ENCODE data around the gene NPBWR2.

The NPBWR2 gene

DNA sequence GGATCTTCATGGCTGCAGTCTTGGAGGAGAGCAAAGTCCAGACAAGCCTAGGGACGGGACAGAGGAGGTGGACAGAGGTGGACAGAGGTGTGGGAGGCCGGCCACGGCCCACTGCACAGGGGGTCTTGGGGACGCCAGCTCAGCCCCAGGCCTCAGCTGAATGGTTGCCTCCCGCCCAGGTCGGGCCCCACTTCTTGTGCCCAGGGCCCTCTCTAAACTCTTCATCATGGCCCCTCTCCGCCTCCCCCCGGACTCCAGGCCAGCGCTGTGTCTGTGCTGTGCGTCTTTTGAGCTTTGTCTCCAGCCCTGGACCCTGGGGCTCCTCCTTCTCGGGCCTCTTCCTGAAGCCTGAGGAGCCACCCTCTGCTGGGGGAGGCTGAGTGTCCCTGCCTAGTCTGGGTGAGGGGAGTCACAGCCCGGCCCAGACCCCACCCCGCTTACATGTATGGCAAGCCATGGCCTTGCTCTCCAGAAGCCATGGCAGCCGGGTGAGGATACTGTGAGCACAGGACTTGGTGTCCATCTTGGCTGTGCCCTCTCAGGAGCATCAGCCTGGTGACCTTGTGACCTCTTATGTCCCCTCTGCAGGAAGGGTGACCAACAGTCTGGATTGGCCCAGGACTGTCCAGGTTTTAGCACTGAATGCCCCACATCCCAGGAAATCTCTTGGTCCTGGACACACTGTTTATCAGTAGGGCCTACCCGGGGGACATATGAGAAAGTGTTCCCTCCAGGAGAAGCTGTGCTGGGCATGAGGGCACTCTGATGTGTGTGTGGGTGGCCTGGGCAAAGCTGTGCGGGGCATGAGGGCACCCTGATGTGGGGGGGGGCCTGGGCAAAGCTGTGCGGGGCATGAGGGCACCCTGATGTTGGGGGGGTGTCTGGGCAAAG, 9.4 kb upstream of the NPBWR2 start:
- DNase-seq (ENCODE audit: low read depth in 2 of 2) = no peak

DNA sequence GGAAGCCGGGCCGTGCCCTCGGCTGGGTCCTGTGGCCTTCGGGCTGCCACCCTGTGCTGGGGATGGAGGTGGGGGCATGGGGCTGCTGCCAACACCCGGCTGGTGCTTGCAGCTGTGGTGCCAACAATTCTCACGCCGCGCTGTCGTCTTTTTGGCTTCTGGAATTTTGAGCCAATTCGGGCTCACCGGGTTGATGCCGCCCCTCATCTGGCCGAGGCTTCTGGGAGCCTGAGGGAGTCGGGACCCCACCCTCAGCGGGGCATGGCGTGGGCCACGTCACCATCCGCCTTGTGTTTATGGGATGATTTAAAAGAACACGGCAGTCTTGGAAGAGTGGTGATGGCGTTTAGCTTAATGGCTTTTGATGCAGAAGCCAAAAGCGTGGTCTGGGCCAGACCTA, 8.7 kb upstream of the NPBWR2 start:
- DNase-seq (ENCODE audit: low read depth in 2 of 2) = no peak

- DNase-seq (ENCODE audit: low read depth in 2 of 2) = no peak
Measured at GRCh38 chr20:64115171-64115911, 8.0 kb upstream of the NPBWR2 start.

GRCh38 chr20:64114356-64114971, 7.1 kb upstream of the NPBWR2 start:
- DNase-seq (ENCODE audit: low read depth in 2 of 2) = no peak

GRCh38 chr20:64113796-64114355, 6.5 kb upstream of the NPBWR2 start:
- DNase-seq (ENCODE audit: low read depth in 2 of 2) = no peak

GRCh38 chr20:64113444-64113775, 6.0 kb upstream of the NPBWR2 start:
- DNase-seq (ENCODE audit: low read depth in 2 of 2) = no peak

DNA sequence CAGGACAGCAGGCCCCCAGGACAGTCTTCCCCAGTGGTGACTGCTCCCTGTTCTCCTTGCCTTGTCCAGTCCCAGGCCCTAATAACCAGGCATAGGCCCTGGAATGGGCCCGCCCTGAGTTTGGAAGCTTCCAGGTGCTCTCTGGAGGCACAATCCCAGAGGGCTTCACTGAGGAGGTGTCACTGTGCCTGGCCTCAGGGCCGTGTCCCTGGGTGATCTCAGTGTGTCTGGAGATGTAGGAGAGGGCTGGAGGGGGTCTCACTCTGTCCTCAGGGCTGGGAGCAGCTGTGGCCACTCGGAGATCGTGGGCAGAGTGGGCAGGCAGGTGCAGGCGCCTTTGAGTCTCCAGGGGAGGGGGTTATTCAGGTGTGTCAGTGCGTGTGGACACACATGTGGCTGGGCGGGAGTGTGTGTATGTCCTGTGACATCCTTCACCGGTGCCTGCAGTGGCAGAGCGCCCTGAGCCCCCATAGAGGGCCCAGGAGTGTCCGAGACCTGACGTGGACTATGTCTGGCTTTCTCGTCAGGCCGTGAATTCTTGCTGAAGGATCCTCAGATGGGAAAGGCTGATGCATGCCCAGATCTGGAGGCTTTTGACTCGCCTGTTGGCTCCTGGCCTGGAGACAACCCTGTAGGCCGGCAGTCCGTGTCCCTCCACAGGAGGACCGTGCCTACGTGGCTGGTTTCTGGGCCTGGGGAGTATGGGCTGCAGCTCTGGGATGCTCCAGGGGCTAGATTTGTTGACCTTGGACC, 5.5 kb upstream of the NPBWR2 start:
- DNase-seq (ENCODE audit: low read depth in 2 of 2) = no peak

- no peak for DNase-seq (ENCODE audit: low read depth in 2 of 2)
Measured at GRCh38 chr20:64111841-64112641, 4.7 kb upstream of the NPBWR2 start.

- DNase-seq (ENCODE audit: low read depth in 2 of 2) = no peak
Measured at GRCh38 chr20:64110411-64111068, 3.2 kb upstream of the NPBWR2 start.

DNA sequence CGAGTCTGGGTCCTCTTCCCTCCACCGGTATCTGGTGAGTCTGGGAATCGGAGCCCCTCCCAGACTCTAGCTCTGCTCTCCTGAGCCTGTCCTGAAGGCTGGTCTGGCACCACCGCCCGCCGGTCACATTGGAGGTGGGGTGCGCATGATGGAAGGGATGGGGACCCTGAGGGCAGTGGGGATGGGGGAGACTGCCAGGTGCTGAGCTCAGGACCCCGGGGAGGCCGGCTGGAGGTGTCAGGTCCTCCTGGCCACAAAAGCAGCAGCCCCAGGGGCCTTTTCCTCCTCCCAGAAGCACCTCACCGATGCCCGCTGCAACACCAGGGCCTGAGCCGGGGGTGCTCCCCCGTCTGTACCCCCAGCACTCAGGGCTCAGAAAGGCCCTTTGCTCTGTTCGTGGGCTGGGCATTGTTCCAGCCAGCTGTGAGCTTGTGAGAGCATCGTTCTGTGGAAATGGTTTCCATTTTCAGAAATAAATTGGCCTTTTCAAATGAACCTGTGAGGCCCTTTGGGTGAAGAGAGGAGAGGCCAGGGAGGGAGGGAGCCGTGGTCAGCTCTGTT, 2.5 kb upstream of the NPBWR2 start:
- no peak for DNase-seq (ENCODE audit: low read depth in 2 of 2)

DNA sequence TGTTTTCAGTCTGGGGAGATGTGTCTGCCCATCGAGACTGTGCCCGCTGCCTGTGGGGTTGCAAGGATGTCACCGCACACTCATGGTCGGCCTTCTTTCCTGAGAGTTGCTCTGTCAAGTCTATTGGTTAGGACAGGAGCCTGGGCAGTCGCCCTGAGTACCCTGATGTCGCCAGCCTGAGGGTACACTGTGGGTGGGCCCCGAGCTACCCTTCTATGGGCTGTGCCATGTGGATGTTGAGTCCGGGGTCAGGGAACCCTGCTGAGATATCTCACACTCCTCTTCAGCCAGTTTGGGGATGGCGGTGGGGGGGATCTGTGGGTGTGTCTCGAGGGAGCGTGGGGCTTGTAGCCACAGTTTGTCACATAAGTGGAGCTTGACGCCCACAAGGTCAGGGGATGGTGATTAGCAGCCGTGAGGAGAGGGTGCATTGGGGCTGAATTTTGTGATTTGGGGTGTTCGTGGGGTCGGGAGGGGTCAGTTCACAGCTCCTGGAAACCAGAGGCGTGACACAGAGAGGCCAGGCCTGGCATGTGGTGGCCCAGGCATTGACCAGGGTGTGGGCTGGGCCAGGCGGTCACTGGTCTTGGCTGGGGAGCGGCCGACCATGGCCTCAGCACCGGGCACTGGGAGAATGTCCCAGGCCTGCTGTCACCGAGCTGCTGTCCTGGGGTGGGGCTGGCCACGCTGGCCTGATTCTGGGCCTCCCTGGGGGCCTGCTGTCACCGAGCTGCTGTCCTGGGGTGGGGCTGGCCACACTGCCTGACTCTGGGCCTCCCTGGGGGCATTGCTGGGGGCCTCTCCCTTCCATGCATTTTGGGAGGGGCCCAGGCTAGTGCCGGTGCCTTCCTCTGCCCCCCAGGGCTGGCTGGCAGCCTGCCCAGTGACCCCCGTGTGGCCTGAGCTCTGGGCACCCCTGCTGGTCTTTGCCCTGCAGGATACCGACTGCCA, 1.6 kb upstream of the NPBWR2 start:
- DNase-seq (ENCODE audit: low read depth in 2 of 2) = no peak

DNA sequence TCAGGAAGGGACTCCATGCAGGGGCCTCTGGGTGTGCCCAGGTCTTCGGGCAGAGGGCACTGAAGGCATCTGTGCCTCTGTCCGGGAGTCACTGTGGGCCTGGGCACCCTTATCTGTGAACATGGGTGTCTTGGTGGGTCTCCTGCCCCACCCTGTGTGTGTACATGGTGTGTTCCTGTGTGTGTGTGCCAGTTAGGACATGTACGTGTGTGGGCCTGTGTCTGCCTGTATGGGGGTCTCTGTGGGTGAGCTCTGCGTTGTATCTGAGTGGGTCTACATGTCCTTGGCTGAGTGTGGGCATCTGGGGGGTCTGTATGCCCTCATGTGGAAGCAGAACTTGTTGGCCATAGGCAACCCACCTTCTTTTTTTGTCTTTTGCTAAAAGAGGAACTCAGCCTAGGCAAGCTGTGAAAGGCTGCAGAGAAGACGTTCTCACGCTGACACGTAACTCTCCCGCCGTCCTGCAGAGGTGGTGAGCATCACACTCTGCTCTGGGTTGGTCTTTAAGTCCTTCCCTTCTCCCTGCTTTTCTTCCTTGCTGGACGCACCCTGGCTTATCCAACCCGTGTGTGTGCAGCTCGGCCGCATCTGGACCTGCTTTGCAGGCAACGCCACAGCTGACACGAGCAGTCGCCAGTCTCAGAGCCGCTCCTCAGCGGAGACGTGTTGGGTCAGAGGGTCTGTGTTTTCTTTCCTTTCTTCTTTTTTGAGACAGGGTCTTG, 532 bp upstream of the NPBWR2 start:
- DNase-seq (ENCODE audit: low read depth in 2 of 2) = no peak

DNA sequence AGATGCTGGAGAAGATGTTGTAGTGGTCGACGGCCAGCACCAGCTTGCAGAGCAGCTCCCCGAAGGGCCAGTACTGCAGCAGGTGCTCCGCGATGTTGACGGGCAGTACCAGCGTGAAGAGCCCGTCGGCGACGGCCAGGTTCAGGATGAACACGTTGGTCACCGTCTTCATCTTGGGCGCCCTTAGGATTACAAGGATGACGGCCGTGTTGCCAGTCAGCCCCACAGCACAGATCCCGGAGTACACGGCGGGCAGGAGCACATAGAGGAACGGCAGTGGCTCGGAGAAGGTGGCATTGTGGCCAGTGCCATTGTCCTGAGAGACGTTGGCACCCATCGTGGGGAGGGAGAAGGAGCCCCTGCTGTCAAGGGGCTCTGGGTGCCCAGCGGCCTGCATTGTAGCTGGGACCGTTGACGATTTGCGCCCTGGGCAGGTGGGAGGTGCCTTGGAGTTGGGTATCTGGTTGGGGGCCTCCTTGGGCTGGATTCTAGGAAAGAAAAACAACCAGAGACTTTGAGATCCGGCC, 867 bp downstream of the NPBWR2 start:
- no peak for DNase-seq (ENCODE audit: low read depth in 2 of 2)

DNA sequence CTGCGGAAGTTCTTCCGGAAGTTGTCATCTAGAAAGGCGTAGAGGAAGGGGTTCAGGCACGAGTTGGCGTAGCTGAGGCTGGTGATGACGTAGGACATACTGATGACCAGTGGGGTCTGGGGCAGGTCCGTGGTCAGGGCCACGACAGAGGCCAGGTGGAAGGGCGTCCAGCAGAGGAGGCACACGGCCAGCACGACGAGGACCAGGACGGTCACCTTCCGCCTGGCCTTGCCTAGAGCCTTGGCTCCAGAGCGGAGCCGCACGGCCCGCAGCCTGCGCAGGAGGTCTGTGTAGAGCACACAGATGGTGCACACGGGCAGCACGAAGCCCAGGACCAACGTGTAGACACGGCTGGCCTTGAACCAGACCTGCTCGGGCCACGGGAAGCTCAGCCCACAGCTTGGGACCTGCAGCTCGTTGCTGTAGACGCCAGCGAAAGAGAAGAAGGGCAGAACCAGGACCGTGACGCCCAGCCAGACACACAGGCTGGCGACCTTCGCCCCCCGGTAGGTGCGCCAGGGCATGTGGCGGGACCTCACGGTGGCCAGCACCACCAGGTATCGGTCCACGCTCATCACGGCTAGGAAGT, 1.4 kb downstream of the NPBWR2 start:
- DNase-seq (ENCODE audit: low read depth in 2 of 2) = no peak

DNA sequence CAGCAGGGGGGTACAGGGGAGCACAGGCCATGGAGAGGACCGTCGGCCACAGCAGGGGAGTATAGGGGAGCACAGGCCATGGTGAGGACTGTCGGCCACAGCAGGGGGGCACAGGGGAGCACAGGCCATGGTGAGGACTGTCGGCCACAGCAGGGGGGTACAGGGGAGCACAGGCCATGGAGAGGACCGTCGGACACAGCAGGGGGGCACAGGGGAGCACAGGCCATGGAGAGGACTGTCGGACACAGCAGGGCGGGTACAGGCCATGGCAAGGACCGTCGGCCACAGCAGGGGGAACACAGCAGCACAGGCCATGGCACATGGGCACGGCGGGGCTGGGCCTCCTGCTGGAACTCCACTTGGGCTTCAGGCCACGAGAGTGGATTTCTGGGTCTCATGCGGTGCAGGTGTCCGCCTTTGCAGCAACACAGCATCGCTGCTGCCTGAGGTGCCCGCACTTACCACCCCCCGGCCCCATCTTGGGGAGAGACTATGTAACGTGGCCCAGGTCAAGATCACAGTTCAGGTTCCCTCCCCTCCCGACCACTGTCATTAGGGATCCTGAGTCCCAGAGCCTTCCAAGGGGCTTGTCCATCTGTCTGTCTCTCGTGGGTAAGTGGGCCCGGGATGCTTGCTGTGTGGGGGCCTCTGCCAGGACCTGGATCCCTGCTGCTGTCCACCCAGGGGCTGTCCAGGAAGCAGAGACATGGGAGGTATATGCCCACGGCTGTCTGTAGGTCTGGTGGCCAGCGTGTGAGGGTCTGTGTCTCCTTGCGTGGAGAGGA, 2.5 kb downstream of the NPBWR2 start:
- no peak for DNase-seq (ENCODE audit: low read depth in 2 of 2)

DNA sequence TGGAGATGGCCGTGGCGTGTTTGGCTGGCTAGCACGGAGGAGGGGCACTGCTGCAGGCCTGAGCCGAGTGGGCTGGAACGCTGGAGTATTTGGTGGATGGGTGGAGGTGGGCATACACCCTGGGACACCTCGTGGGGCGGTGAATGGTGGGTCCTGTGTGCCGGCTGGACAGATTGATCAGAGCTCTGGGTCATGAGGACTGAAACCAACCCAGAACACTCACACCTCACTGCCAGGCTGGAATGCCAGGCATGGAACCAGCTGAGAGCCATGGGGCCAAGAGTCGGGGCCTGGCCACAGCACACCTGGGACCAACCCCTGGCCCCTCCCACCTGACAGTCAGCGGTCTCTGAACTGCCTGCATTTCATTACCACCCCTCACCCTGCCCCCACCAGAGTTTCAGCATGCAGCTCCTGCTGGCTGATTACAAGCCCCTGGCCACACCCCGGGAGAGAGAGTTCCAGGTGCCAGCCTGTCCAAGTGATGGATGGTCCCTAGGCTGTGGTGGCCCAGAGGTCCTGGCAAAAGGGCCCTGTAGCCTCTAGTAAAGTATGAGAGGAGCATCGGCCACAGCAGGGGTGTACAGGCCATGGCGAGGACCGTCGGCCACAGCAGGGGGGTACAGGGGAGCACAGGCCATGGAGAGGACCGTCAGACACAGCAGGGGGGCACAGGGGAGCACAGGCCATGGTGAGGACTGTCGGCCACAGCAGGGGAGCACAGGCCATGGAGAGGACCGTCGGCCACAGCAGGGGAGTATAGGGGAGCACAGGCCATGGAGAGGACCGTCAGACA, 3.3 kb downstream of the NPBWR2 start:
- DNase-seq (ENCODE audit: low read depth in 2 of 2) = no peak
